Esophagus muscularis mucosa (tissue), 4 donors: Measurements from ENCODE around the gene PPP1R37. TPM values are rescaled to one million over a fixed set of nuclear protein-coding genes. Genes with fewer than 3 reads are reported as not detected.

Experiments
- DNase-seq: peaks from one replicate; pipeline ENCODE4 v3.0.0-alpha.2; 2017; ENCODE audit errors: extremely low spot score
- H3K27ac ChIP-seq, 4 donors: fragments of 200-600 bp; sonication (generic); replicated peaks in 1 of 4; 1 replicate in 3 of 4; 2 replicates in 1 of 4; pipeline ENCODE4 v1.5.1; 2016 to 2019; ENCODE audit warnings: mild to moderate bottlenecking in 1 of 4
- H3K27me3 ChIP-seq, 4 donors: fragments of 200-600 bp; sonication (generic); one replicate each; pipeline versions ENCODE4 v1.5.1 to v1.6.0; 2016 to 2019
- H3K36me3 ChIP-seq, 4 donors: fragments of 200-600 bp; sonication (generic); one replicate each; pipeline ENCODE4 v1.5.1; 2016 to 2019
- H3K4me1 ChIP-seq, 4 donors: fragments of 200-600 bp; sonication (generic); one replicate each; pipeline ENCODE4 v1.5.1; 2016 to 2019
- H3K4me3 ChIP-seq, 4 donors: fragments of 200-600 bp; sonication (generic); 1 replicate in 2 of 4; 2 replicates in 2 of 4; pipeline ENCODE4 v1.5.1; 2016 to 2019; ENCODE audit warnings: mild to moderate bottlenecking in 4 of 4, moderate library complexity in 1 of 4
- H3K9me3 ChIP-seq, 4 donors: fragments of 200-600 bp; sonication (generic); 1 replicate in 3 of 4; 2 replicates in 1 of 4; pipeline ENCODE4 v1.5.1; 2016 to 2019
- EP300 ChIP-seq: sonication (generic); formaldehyde crosslinking; IDR thresholded peaks from one replicate; pipeline ENCODE4 v1.6.1; 2017; ENCODE audit warnings: antibody characterized with exemption
- POLR2A ChIP-seq: fragments of 450-650 bp; IDR thresholded peaks from one replicate; pipeline ENCODE4 v1.6.1; 2017; ENCODE audit warnings: antibody characterized with exemption, moderate library complexity, mild to moderate bottlenecking, low read depth
- POLR2AphosphoS5 ChIP-seq, 2 donors: sonication (generic); formaldehyde crosslinking; IDR thresholded peaks; one replicate each; pipeline ENCODE4 v1.6.1; 2017; ENCODE audit warnings: antibody characterized with exemption in 2 of 2
- WGBS: methylation state at CpG from one replicate; pipeline ENCODE4 v1.1.5; 2018; 5-methylcytosine and 5-hydroxymethylcytosine counted together
- intact Hi-C: fragments of 100-400 bp; cut with DNase I; formaldehyde crosslinking; loops from one replicate; pipeline ENCODE4 v1.15.1; 2023
- total RNA-seq, 4 donors: library from RNA; depleted of rRNA; stranded (reverse); fragments of >200 nt; gene quantifications; one replicate each; pipeline versions ENCODE4 v1.1.0 to v1.2.1, GENCODE V29; 2016
- TF ChIP-seq, protein P1 (sequence below), 3 experiments: fragments of 200-600 bp in 2 of 3; fragments of 450-650 bp in 1 of 3; sonication (generic) in 2 of 3; IDR thresholded peaks; one replicate each; pipeline ENCODE4 v1.5.1; 2017 to 2019; ENCODE audit warnings: antibody characterized with exemption in 3 of 3, mild to moderate bottlenecking in 2 of 3, moderate library complexity in 1 of 3

The PPP1R37 gene
- total RNA-seq, 4 donors from 2014 or later, result 21.0 to 46.7 (median 28.3) TPM

GRCh38 chr19:45086480-45086879 lies 6.5 kb upstream of the PPP1R37 start:
- peaks cover 7 to 10% (median 10%) of the 10 kb centered on the region in 4 donors for H3K4me1 ChIP-seq
- H3K9me3 ChIP-seq, result no peaks in the 10 kb centered on the region
- no peaks in the 10 kb centered on the region for H3K27me3 ChIP-seq
- intact Hi-C loops, result no loop called here
- TF ChIP-seq POLR2AphosphoS5 (IDR thresholded peaks at IDR 0.05), result no peak
- TF ChIP-seq, protein P1, sequence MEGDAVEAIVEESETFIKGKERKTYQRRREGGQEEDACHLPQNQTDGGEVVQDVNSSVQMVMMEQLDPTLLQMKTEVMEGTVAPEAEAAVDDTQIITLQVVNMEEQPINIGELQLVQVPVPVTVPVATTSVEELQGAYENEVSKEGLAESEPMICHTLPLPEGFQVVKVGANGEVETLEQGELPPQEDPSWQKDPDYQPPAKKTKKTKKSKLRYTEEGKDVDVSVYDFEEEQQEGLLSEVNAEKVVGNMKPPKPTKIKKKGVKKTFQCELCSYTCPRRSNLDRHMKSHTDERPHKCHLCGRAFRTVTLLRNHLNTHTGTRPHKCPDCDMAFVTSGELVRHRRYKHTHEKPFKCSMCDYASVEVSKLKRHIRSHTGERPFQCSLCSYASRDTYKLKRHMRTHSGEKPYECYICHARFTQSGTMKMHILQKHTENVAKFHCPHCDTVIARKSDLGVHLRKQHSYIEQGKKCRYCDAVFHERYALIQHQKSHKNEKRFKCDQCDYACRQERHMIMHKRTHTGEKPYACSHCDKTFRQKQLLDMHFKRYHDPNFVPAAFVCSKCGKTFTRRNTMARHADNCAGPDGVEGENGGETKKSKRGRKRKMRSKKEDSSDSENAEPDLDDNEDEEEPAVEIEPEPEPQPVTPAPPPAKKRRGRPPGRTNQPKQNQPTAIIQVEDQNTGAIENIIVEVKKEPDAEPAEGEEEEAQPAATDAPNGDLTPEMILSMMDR (IDR thresholded peaks at IDR 0.05), result no peak
- TF ChIP-seq POLR2A, result no peak
- no peak for TF ChIP-seq EP300
- peaks cover 0 to 74% (median 45%) of the 10 kb centered on the region in 4 donors for H3K36me3 ChIP-seq
- no peak overlapping the region for H3K27ac ChIP-seq
- 87% methylated on average over 4 of the region's 4 CpGs for WGBS
- H3K4me3 ChIP-seq, result no peak overlapping the region
- DNase-seq, result no peak

- Histone ChIP-seq H3K27me3 (no peaks in the 10 kb centered on the region), H3K9me3 (no peaks in the 10 kb centered on the region), H3K4me1 (peaks cover 7 to 18% (median 18%) of the 10 kb centered on the region in 4 donors), H3K4me3 (no peak overlapping the region), H3K27ac (no peak overlapping the region), H3K36me3 (peaks cover 0 to 64% (median 36%) of the 10 kb centered on the region in 4 donors)
- DNase-seq, result no peak
- TF ChIP-seq POLR2A (no peak), POLR2AphosphoS5 (IDR thresholded peaks at IDR 0.05) (no peak), EP300 (no peak)
- TF ChIP-seq, protein P1 (IDR thresholded peaks at IDR 0.05), result no peak
- intact Hi-C loops, result no loop called here
- WGBS, result 72% methylated on average over 11 of the region's 11 CpGs
These were observed 5.4 kb upstream of the PPP1R37 start for GRCh38 chr19:45087531-45087930.

GRCh38 chr19:45090034-45090433 lies 2.9 kb upstream of the PPP1R37 start:
- intact Hi-C loops, result loop anchor here (5.0 kb wide), 1 partner anchor 87 kb away; the partner anchor contains the start of genes BLOC1S3 and TRAPPC6A
- TF ChIP-seq POLR2AphosphoS5 (IDR thresholded peaks at IDR 0.05) (no peak), EP300 (no peak), POLR2A (no peak)
- TF ChIP-seq, protein P1 (IDR thresholded peaks at IDR 0.05), result no peak

DNA sequence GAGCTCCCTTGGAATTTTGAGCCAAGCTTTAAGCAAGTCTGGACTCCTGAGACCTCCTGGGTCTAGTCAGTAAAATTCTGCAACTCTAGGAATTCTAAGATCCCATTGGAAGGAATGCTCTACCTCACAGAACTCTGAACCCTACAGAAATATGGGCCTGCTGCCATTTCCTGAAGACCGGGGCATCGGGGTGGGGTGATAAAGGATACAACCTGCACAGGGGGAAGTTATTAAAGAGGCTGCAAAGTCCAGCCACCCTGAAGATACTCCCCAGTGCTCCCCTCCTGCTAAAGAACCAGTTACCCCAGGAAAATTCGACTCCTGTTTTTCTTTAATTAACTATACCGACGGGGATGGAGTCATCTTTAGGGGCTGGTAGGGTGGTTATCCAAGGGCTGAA lies 2.4 kb upstream of the PPP1R37 start:
- intact Hi-C loops, result loop anchor here (5.0 kb wide), 1 partner anchor 87 kb away; the partner anchor contains the start of genes BLOC1S3 and TRAPPC6A
- H3K4me1 ChIP-seq, result peaks cover 28 to 42% (median 40%) of the 10 kb centered on the region in 4 donors
- H3K27ac ChIP-seq, result peak overlapping the region; percentile 74 to 89 (median 86)
- WGBS, result 50% methylated on average over 5 of the region's 5 CpGs
- H3K36me3 ChIP-seq, result peaks cover 0 to 39% (median 22%) of the 10 kb centered on the region in 4 donors
- TF ChIP-seq EP300 (no peak), POLR2A (no peak), POLR2AphosphoS5 (IDR thresholded peaks at IDR 0.05) (no peak)
- TF ChIP-seq, protein P1 (IDR thresholded peaks at IDR 0.05), result no peak
- peak overlapping the region; percentile 90 to 98 (median 96) for H3K4me3 ChIP-seq
- no peaks in the 10 kb centered on the region for H3K27me3 ChIP-seq
- no peaks in the 10 kb centered on the region for H3K9me3 ChIP-seq
- no peak for DNase-seq

More at GRCh38 chr19:45090034-45090433, 2.9 kb upstream of the PPP1R37 start:
- no peak overlapping the region for H3K27ac ChIP-seq
- H3K27me3 ChIP-seq, result no peaks in the 10 kb centered on the region
- H3K4me3 ChIP-seq, result no peak overlapping the region
- no peak for DNase-seq
- WGBS, result 88% methylated on average over 8 of the region's 17 CpGs
- H3K9me3 ChIP-seq, result no peaks in the 10 kb centered on the region
- peaks cover 23 to 36% (median 35%) of the 10 kb centered on the region in 4 donors for H3K4me1 ChIP-seq
- H3K36me3 ChIP-seq, result peaks cover 0 to 45% (median 27%) of the 10 kb centered on the region in 4 donors
